HG03064 (cell line): ENCODE measurements around the gene JAM3.
"Not testable (repeated sequence)": the region's sequence is repeated elsewhere in the genome, so short reads cannot be mapped to it uniquely, and the experiment has no call there.

ENCODE experiments used
- ATAC-seq: cut with Tn5 transposase; IDR thresholded peaks from one replicate; pipeline ENCODE4 v1.9.1; 2021; ENCODE audit warnings: low read depth; ENCODE audit not compliant: unreplicated experiment

JAM3 gene

DNA sequence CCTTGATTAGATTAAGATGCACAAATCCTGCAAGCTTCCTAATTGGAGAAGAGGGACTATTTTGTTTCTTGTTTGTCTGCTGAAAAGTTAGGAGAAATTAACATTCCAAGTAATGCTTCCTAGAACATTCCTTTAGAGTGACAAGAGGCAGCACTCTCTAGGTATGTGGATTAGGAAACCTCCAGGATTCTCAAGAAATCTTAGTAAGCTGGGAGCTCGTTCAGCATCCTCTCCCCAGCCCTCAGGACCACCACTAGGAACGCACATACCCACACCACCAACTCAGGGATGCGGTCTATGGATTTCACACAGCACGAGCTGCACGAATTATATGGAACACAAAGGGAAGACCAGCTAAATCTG, 102.0 kb downstream of the JAM3 start:
- no peak for ATAC-seq

GRCh38 chr11:134171951-134172350, 103.1 kb downstream of the JAM3 start:
- ATAC-seq: no peak

DNA sequence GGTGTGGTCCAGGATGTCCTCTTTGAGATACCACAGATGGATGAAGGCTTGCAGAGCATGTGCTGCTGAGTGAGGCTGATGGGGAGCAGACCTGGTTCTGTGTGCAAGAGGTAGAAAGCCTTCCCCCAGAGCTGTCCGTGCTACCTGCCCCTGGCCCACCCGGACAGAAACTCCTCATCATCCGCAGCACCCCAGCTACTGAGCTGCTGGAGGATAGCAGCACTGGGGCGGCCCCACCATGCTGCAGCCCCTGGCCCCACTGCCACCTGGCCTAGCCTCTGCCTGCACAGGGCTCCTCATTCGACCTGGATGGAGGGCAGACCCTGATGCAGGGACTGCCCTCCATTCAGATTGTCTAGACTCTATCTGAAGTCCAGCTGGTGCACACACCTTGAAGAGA, 104.4 kb downstream of the JAM3 start:
- ATAC-seq: no peak

- no peak for ATAC-seq
Measured at GRCh38 chr11:134176284-134176683, 107.4 kb downstream of the JAM3 start.

DNA sequence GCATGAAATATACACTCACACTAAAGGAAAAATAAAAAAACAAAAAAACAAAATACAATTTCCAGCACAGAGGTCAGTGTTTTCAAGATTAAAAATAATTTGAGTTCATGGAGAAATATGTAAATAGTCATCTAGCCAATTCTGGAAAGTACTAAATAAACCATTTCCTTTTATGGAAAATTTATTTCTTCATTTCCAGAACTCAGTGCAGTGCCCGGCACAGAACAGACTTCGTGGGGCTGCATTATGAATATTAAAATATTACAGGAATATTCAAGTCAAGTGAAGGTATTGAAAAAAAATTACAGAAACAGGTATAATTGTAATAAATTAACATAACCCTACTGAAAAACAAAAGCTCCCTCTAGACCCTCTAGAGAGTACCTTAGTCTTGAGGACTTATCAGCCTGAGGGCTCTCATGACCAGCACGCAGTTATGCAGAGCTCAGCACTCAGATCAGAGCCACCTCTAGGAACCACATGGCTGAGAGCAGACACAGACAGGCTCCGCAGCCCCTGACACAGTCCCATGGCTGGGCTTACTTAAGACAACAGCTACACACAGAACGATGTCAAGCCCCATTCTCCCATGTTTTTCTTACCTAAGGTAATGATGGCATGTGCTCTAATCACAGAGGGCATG, 109.3 kb downstream of the JAM3 start:
- ATAC-seq: no peak

- ATAC-seq: no peak
Measured at GRCh38 chr11:134181707-134182106, 112.8 kb downstream of the JAM3 start.

GRCh38 chr11:134188092-134188491, 119.2 kb downstream of the JAM3 start:
- not testable (repeated sequence) for ATAC-seq

- ATAC-seq: no peak
Measured at GRCh38 chr11:134196756-134197155, 127.9 kb downstream of the JAM3 start.

DNA sequence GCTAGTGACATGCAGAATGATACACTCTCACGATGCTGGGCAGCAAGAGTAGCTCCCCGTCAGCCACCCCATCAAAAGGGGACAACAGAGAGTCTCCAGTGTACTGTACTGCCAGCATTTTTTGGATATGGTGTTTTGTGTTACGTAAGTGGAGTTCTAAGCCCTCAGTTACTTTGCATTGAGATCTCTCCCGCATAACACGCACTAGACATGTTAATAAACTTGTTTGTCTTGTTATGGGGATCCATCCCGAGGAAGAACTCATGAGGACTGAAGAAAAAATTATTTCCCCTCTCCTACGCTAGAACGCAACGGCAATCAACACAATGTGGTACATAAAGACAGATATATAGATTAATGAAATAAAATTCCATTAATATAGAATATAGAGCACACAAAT, 130.7 kb downstream of the JAM3 start:
- no peak for ATAC-seq

- ATAC-seq: no peak
Measured at GRCh38 chr11:134200688-134201087, 131.8 kb downstream of the JAM3 start.
